Measurements from ENCODE around the gene UNK.
A peak's percentile ranks its signal among the peaks of the same experiment; 100 is the strongest.
"Not testable (repeated sequence)": the region's sequence is repeated elsewhere in the genome, so short reads cannot be mapped to it uniquely, and the experiment has no call there.

The UNK gene

DNA sequence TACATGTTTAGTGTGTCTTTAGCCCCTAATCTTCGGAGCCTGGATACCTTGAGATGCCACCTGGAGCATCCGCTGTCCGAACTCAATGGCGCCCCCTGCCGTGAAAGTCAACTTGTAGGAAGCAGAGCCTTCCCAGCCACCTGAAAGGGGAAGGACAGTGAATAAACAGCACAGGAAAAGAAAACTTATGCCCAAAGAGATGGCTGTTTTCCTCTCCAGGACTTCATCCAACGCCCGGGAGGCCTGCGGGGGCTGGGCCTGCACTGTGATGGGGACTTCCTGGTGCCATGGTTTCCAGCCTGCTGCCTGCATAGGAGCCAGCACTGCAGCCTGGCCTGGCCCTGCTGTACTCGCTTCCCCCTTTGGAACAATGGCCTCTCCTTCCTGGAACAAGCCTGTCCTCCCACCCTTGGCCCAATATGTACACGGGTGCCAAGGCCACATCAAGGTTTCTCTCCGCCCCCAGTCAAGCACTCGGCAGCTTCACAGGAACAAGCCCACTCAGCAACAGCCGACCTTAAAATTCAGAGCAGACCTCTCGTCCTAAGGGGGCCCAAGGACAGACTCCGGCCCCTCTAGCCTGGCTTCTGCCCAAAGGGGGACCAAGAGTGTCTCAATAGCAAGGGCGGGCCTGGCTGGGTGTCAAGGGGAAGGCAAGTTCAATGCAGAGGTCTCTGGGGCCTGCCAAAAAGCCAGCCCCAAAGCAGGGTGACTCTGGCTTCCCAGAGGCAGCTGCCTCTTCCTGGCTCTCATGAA, 64.1 kb downstream of the UNK start:
- Histone ChIP-seq H3K27ac (ENCODE audit: low read depth, low read length) (no peak overlapping the region), H3K27me3 (ENCODE audit: control insufficient read depth in 1 of 2, insufficient read depth in 2 of 2, low read length in 2 of 2) (no peaks in the 10 kb centered on the region), H3K9ac (ENCODE audit: low read depth in 1 of 2, low read length in 2 of 2) (no peak overlapping the region), H3K4me1 (ENCODE audit: control insufficient read depth in 1 of 2, insufficient read depth in 2 of 2, low read length in 2 of 2) (peaks cover 37 to 38% of the 10 kb centered on the region in 2 donors), H3K4me3 (ENCODE audit: low read depth in 1 of 2, low read length in 2 of 2) (no peak overlapping the region), H3K36me3 (ENCODE audit: control insufficient read depth in 1 of 2, insufficient read depth in 2 of 2, low read length in 2 of 2) (peaks cover 29 to 55% of the 10 kb centered on the region in 2 donors), H3K9me3 (ENCODE audit: control insufficient read depth in 1 of 2, low read length in 2 of 2) (no peaks in the 10 kb centered on the region)

DNA sequence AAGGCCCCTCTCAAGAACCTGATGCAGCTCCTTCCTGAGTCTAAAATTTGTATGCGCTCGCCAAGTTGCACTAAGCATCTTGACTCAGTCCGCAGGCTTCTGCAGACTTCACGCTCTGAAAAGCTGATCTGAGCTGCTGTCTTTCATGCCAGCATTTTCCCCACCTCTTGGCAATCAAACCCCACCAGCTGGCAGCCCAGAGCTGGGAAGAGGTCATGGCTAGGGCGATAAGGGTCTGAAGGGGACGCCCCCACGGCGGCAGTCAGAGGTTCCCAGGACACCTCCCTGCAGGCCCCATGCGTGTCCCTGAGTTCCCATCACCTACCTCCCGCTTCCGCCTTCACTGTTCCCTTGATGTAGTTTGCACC, 64.7 kb downstream of the UNK start:
- H3K4me1 ChIP-seq (ENCODE audit: control insufficient read depth in 1 of 2, insufficient read depth in 2 of 2, low read length in 2 of 2) = peaks cover 36 to 37% of the 10 kb centered on the region in 2 donors
- no peaks in the 10 kb centered on the region for H3K9me3 ChIP-seq (ENCODE audit: control insufficient read depth in 1 of 2, low read length in 2 of 2)
- H3K9ac ChIP-seq (ENCODE audit: low read depth in 1 of 2, low read length in 2 of 2) = no peak overlapping the region
- H3K36me3 ChIP-seq (ENCODE audit: control insufficient read depth in 1 of 2, insufficient read depth in 2 of 2, low read length in 2 of 2) = peaks cover 29 to 55% of the 10 kb centered on the region in 2 donors
- no peak overlapping the region for H3K4me3 ChIP-seq (ENCODE audit: low read depth in 1 of 2, low read length in 2 of 2)
- H3K27ac ChIP-seq (ENCODE audit: low read depth, low read length) = no peak overlapping the region
- H3K27me3 ChIP-seq (ENCODE audit: control insufficient read depth in 1 of 2, insufficient read depth in 2 of 2, low read length in 2 of 2) = no peaks in the 10 kb centered on the region

DNA sequence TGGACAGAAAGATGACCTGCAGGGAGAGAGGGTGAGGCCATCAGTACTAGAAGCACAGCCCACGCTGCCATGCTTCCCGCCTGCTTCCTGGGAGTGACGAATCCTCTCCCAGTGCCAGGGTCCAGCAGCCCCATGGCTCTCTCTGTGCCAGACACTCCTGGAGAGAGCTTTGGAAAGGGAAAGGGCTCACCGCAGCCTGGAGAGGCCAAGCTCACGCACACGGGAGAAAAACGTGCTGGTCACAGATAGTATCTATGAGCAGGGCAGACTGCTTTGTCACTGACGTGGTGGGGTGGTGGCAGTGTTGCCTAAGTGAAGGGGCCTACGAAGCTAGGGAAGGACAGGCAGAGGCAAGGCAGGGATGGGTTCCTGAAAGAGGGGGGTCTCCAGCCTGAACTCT, 65.1 kb downstream of the UNK start:
- no peak overlapping the region for H3K27ac ChIP-seq (ENCODE audit: low read depth, low read length)
- H3K4me1 ChIP-seq (ENCODE audit: control insufficient read depth in 1 of 2, insufficient read depth in 2 of 2, low read length in 2 of 2) = peaks cover 35 to 37% of the 10 kb centered on the region in 2 donors
- peaks cover 29 to 55% of the 10 kb centered on the region in 2 donors for H3K36me3 ChIP-seq (ENCODE audit: control insufficient read depth in 1 of 2, insufficient read depth in 2 of 2, low read length in 2 of 2)
- H3K27me3 ChIP-seq (ENCODE audit: control insufficient read depth in 1 of 2, insufficient read depth in 2 of 2, low read length in 2 of 2) = no peaks in the 10 kb centered on the region
- no peak overlapping the region for H3K4me3 ChIP-seq (ENCODE audit: low read depth in 1 of 2, low read length in 2 of 2)
- H3K9me3 ChIP-seq (ENCODE audit: control insufficient read depth in 1 of 2, low read length in 2 of 2) = no peaks in the 10 kb centered on the region
- H3K9ac ChIP-seq (ENCODE audit: low read depth in 1 of 2, low read length in 2 of 2) = no peak overlapping the region

DNA sequence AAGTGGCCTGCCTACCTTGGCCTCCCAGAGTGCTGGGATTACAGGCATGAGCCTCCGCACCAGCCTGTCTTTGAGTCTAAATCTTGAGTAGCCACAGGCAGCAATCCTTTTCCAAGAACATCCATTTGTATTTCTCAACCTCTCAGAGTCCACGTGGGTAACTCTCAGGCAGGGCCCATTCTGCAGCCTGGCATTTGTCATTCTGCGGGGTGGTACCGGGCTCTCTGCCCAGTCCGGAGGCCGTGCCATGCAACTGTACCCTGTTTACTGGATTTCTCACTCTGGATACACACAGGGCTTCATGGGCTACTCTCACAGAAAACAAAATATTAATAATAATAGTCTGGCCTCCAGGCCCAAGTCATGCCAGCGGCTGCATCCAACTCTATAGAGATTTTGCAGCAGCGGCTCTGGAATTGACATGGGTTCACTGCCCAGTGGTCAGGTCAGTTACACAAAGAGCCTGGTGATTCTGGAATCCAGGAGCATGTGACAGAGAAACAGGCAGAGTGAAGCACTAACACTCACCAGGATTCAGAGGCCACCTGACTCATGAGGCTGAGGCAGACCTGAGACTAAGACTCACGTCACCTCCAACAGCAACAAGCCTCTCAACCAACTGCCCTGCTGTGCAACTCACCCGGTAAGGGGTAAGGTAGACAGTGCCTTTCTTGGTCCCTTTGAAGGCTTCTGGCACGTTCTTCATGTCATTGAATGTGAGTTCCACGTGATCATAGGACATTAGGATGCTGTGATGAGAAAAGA, 66.5 kb downstream of the UNK start:
- Histone ChIP-seq H3K36me3 (ENCODE audit: control insufficient read depth in 1 of 2, insufficient read depth in 2 of 2, low read length in 2 of 2) (peaks cover 28 to 52% of the 10 kb centered on the region in 2 donors), H3K9ac (ENCODE audit: low read depth in 1 of 2, low read length in 2 of 2) (no peak overlapping the region), H3K27ac (ENCODE audit: low read depth, low read length) (no peak overlapping the region), H3K9me3 (ENCODE audit: control insufficient read depth in 1 of 2, low read length in 2 of 2) (no peaks in the 10 kb centered on the region), H3K4me1 (ENCODE audit: control insufficient read depth in 1 of 2, insufficient read depth in 2 of 2, low read length in 2 of 2) (peaks cover 23 to 25% of the 10 kb centered on the region in 2 donors), H3K4me3 (ENCODE audit: low read depth in 1 of 2, low read length in 2 of 2) (no peak overlapping the region), H3K27me3 (ENCODE audit: control insufficient read depth in 1 of 2, insufficient read depth in 2 of 2, low read length in 2 of 2) (no peaks in the 10 kb centered on the region)

DNA sequence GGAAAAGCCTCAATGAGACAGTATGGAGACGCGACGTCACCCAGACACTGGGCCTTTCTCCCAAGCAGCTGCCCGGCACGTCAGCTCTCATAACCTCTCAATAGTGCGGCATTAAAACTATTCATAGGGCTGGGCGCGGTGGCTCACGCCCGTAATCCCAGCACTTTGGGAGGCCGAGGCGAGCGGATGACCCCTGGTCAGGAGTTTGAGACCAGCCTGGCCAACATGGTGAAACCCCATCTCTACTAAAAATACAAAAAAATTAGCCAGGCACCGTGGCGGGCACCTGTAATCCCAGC, 67.0 kb downstream of the UNK start:
- Histone ChIP-seq H3K4me1 (ENCODE audit: control insufficient read depth in 1 of 2, insufficient read depth in 2 of 2, low read length in 2 of 2) (peaks cover 25% of the 10 kb centered on the region in 2 donors), H3K36me3 (ENCODE audit: control insufficient read depth in 1 of 2, insufficient read depth in 2 of 2, low read length in 2 of 2) (peaks cover 24 to 48% of the 10 kb centered on the region in 2 donors)
- not testable (repeated sequence) for H3K27ac ChIP-seq (ENCODE audit: low read depth, low read length); H3K9me3 ChIP-seq (ENCODE audit: control insufficient read depth in 1 of 2, low read length in 2 of 2); H3K9ac ChIP-seq (ENCODE audit: low read depth in 1 of 2, low read length in 2 of 2); H3K27me3 ChIP-seq (ENCODE audit: control insufficient read depth in 1 of 2, insufficient read depth in 2 of 2, low read length in 2 of 2); H3K4me3 ChIP-seq (ENCODE audit: low read depth in 1 of 2, low read length in 2 of 2)

DNA sequence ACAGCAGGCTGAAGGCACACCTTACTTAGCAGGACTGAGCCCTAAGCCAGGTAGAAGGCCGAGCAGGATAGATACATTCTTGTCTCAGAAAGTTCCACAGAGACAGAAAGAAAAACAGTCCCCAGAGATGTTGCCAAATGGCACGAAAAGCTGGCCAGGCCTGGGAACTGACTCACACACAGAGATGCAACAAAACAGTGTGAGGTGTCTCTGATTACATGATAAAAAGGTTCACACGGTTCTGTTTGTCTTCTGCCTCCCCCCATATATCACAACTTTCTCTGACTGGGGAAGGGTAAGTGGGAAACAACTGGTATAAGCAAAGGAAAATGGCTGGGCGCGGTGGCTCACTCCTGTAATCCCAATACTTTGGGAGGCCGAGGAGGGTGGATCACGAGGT, 68.8 kb downstream of the UNK start:
- peaks cover 15 to 17% of the 10 kb centered on the region in 2 donors for H3K4me1 ChIP-seq (ENCODE audit: control insufficient read depth in 1 of 2, insufficient read depth in 2 of 2, low read length in 2 of 2)
- H3K27ac ChIP-seq (ENCODE audit: low read depth, low read length) = no peak overlapping the region
- no peaks in the 10 kb centered on the region for H3K27me3 ChIP-seq (ENCODE audit: control insufficient read depth in 1 of 2, insufficient read depth in 2 of 2, low read length in 2 of 2)
- no peak overlapping the region for H3K4me3 ChIP-seq (ENCODE audit: low read depth in 1 of 2, low read length in 2 of 2)
- H3K9ac ChIP-seq (ENCODE audit: low read depth in 1 of 2, low read length in 2 of 2) = peak overlapping the region in 1 of 2 donors; percentile 32
- H3K9me3 ChIP-seq (ENCODE audit: control insufficient read depth in 1 of 2, low read length in 2 of 2) = no peaks in the 10 kb centered on the region
- peaks cover 8 to 30% of the 10 kb centered on the region in 2 donors for H3K36me3 ChIP-seq (ENCODE audit: control insufficient read depth in 1 of 2, insufficient read depth in 2 of 2, low read length in 2 of 2)

DNA sequence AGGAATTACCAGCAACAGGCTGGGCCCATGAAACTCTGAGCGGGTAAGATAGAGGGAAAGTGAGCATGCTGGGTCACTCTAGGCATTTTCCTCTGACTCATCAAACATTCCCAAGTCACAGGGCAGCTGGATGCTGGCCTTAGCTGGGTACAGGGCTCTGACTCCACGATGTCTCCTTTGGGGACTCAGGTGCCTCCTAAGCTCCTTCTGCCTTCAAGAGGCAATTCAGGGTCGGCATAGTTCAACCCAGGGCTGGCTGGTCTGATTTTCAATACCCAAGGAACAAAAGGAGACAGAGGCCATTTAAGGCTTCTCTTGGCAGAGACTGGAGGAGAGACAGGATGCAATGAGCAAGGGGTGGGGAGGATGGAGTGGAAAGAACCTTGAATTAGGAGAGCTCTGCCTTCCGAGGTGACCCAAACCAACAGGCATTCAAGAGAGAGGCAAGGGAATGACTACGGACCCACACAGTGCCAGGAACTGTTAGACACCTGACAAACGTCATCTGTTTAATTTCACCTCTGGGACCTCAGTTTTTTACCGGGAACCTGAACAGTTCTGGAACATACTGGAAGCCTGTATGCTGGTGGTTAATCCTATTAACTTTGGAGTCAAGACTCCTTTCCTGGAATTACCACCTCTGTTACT, 69.6 kb downstream of the UNK start:
- Histone ChIP-seq H3K27ac (ENCODE audit: low read depth, low read length) (peak overlapping the region; percentile 53), H3K4me1 (ENCODE audit: control insufficient read depth in 1 of 2, insufficient read depth in 2 of 2, low read length in 2 of 2) (peaks cover 15 to 17% of the 10 kb centered on the region in 2 donors), H3K36me3 (ENCODE audit: control insufficient read depth in 1 of 2, insufficient read depth in 2 of 2, low read length in 2 of 2) (peaks cover 7 to 22% of the 10 kb centered on the region in 2 donors), H3K9me3 (ENCODE audit: control insufficient read depth in 1 of 2, low read length in 2 of 2) (no peaks in the 10 kb centered on the region), H3K9ac (ENCODE audit: low read depth in 1 of 2, low read length in 2 of 2) (peak overlapping the region; percentile 14 to 95), H3K27me3 (ENCODE audit: control insufficient read depth in 1 of 2, insufficient read depth in 2 of 2, low read length in 2 of 2) (no peaks in the 10 kb centered on the region), H3K4me3 (ENCODE audit: low read depth in 1 of 2, low read length in 2 of 2) (peak overlapping the region; percentile 84 to 91)

DNA sequence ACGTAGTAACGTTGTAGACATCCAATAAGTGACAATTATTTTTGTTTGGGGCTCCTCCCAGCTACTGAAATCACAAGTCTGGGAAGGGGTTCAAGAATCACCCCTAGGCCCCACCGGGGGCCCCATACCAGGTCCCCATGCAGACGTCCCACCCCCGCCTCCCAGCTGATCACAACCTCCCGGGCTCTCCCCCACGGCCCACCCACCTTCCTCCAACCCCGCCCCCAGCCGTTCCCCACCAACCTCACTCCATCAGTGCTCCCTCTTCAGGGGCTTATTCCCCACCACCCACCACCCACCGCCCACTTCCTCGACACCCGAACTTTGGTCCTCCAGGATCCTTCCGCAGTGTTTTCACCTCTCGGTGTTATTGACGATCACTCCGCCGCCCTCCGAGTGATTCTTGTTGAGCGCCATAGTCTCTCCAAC, 70.3 kb downstream of the UNK start:
- Histone ChIP-seq H3K4me3 (ENCODE audit: low read depth in 1 of 2, low read length in 2 of 2) (peak overlapping the region; percentile 84 to 91), H3K4me1 (ENCODE audit: control insufficient read depth in 1 of 2, insufficient read depth in 2 of 2, low read length in 2 of 2) (peaks cover 15 to 17% of the 10 kb centered on the region in 2 donors), H3K27me3 (ENCODE audit: control insufficient read depth in 1 of 2, insufficient read depth in 2 of 2, low read length in 2 of 2) (no peaks in the 10 kb centered on the region), H3K27ac (ENCODE audit: low read depth, low read length) (peak overlapping the region; percentile 53), H3K9ac (ENCODE audit: low read depth in 1 of 2, low read length in 2 of 2) (peak overlapping the region; percentile 67 to 95), H3K36me3 (ENCODE audit: control insufficient read depth in 1 of 2, insufficient read depth in 2 of 2, low read length in 2 of 2) (peaks cover under 1 to 15% of the 10 kb centered on the region in 2 donors), H3K9me3 (ENCODE audit: control insufficient read depth in 1 of 2, low read length in 2 of 2) (no peaks in the 10 kb centered on the region)

DNA sequence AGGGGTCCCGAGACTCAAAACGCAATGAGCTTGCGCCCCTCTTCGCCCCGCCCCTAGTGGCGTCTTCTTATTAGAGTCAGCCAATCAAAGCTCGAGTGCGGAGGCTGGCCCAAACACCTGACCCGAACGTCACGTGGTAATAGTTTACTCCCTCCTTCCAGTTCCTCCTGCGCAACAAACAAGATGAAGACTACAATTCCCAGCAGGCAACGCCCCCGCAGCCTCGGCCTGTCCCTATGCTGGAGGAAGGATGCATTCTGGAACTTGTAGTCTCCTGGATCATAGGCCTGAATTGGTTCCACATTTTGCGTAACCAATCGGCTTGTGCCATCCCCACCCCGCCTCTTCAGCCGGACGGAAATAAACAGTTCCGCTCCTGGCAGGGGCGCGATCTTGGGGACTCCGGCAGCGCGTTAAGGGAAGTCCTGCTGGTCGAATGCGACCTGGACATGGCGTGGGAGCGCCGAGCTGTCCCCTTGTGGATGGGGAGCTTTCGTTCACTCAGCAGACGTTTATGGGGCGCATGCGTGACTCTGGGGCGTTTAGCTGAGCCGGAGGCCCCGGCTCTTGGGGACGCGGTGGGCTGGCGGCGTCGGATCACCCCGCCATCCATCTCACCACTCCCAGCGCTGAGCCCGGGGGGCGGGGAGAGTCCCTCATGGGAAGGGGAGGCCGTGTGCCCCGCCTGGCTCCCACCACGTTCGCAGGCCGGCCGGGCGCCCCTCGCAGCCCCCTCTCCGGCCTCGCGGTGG, 70.9 kb downstream of the UNK start, which contains the start of gene WBP2:
Gene WBP2 (minus strand): TSS at position 26 of the 752 bp plus-strand sequence. CDS start 38 bp downstream, outside the sequence.
- H3K9ac ChIP-seq (ENCODE audit: low read depth in 1 of 2, low read length in 2 of 2) = peak within 1 kb of the TSS; percentile 90 to 95
- H3K4me3 ChIP-seq (ENCODE audit: low read depth in 1 of 2, low read length in 2 of 2) = peak within 1 kb of the TSS; percentile 88 to 91
- H3K27ac ChIP-seq (ENCODE audit: low read depth, low read length) = peak within 1 kb of the TSS; percentile 96
- H3K27me3 ChIP-seq (ENCODE audit: control insufficient read depth in 1 of 2, insufficient read depth in 2 of 2, low read length in 2 of 2) = no peaks in the 10 kb centered on the region
- H3K9me3 ChIP-seq (ENCODE audit: control insufficient read depth in 1 of 2, low read length in 2 of 2) = no peaks in the 10 kb centered on the region
- peaks cover 15 to 17% of the 10 kb centered on the region in 2 donors for H3K4me1 ChIP-seq (ENCODE audit: control insufficient read depth in 1 of 2, insufficient read depth in 2 of 2, low read length in 2 of 2)
- peaks cover 0 to 11% of the 10 kb centered on the region in 2 donors for H3K36me3 ChIP-seq (ENCODE audit: control insufficient read depth in 1 of 2, insufficient read depth in 2 of 2, low read length in 2 of 2)

Measured in duodenal mucosa (tissue), 2 donors.